MM.1S (cell line): ENCODE data around the gene TMEM270.

Experiments used
- DNase-seq: peaks from one replicate; pipeline ENCODE4 v3.0.0-alpha.2; 2015
- H2AFZ ChIP-seq: fragments of 300-600 bp; sonication (generic); 2 replicates; pipeline ENCODE4 v1.6.0; 2016; ENCODE audit warnings: antibody characterized with exemption, low read length
- H3F3A ChIP-seq: fragments of 300-600 bp; sonication (generic); 2 replicates; pipeline ENCODE4 v1.6.1; 2016; ENCODE audit warnings: mild to moderate bottlenecking, antibody characterized with exemption, low read length, moderate library complexity, mixed read lengths; ENCODE audit not compliant: insufficient read depth
- H3K27ac ChIP-seq: fragments of 300-600 bp; sonication (generic); 2 replicates; pipeline ENCODE4 v1.5.1; 2016; ENCODE audit warnings: mild to moderate bottlenecking, low read length
- H3K27me3 ChIP-seq: fragments of 300-600 bp; sonication (generic); replicated peaks from 2 replicates; pipeline ENCODE4 v1.6.0; 2016; ENCODE audit warnings: low read length; ENCODE audit not compliant: insufficient read depth
- H3K36me3 ChIP-seq: fragments of 300-600 bp; sonication (generic); replicated peaks from 2 replicates; pipeline ENCODE4 v1.6.1; 2016; ENCODE audit warnings: mild to moderate bottlenecking, low read length, mixed read lengths; ENCODE audit not compliant: insufficient read depth
- H3K4me1 ChIP-seq: fragments of 300-600 bp; sonication (generic); 2 replicates; pipeline ENCODE4 v1.6.1; 2016; ENCODE audit warnings: low read length, mixed read lengths
- H3K4me2 ChIP-seq: fragments of 300-600 bp; sonication (generic); 2 replicates; pipeline ENCODE4 v1.6.0; 2016; ENCODE audit warnings: low read depth, low read length
- H3K4me3 ChIP-seq: fragments of 300-600 bp; sonication (generic); 2 replicates; pipeline ENCODE4 v1.5.1; 2016; ENCODE audit warnings: low read length, mixed read lengths
- H3K79me2 ChIP-seq: fragments of 300-600 bp; sonication (generic); 2 replicates; pipeline ENCODE4 v1.6.1; 2016; ENCODE audit warnings: mixed run types, low read length, mixed read lengths
- H3K9ac ChIP-seq: fragments of 300-600 bp; sonication (generic); 2 replicates; pipeline ENCODE4 v1.6.1; 2016; ENCODE audit warnings: low read length, mixed read lengths
- H3K9me2 ChIP-seq: fragments of 300-600 bp; sonication (generic); replicated peaks from 2 replicates; pipeline ENCODE4 v1.6.1; 2016; ENCODE audit warnings: mild to moderate bottlenecking, low read length, mixed read lengths; ENCODE audit not compliant: insufficient read depth
- H3K9me3 ChIP-seq: fragments of 300-600 bp; sonication (generic); replicated peaks from 2 replicates; pipeline ENCODE4 v1.6.1; 2016; ENCODE audit warnings: mild to moderate bottlenecking, low read length, mixed read lengths; ENCODE audit not compliant: insufficient read depth
- H4K20me1 ChIP-seq: fragments of 300-600 bp; sonication (generic); 2 replicates; pipeline ENCODE4 v1.6.1; 2016; ENCODE audit warnings: mild to moderate bottlenecking, low read length, moderate library complexity, mixed read lengths; ENCODE audit not compliant: insufficient read depth
- CTCF ChIP-seq: fragments of 300-600 bp; sonication (generic); IDR thresholded peaks from 2 replicates; pipeline ENCODE4 v1.5.1; 2016; ENCODE audit warnings: antibody characterized with exemption, low read length, mixed read lengths
- EZH2 ChIP-seq: fragments of 300-600 bp; sonication (generic); optimal IDR thresholded peaks from 2 replicates; pipeline ENCODE3; 2017; ENCODE audit warnings: low read depth, mild to moderate bottlenecking, antibody characterized with exemption, low read length, mixed read lengths
- EZH2phosphoT487 ChIP-seq: fragments of 300-600 bp; sonication (generic); IDR thresholded peaks from 2 replicates; pipeline ENCODE4 v1.6.1; 2018; ENCODE audit warnings: antibody characterized with exemption, low read length

Gene TMEM270

GRCh38 chr7:73828972-73829371 lies 32.0 kb upstream of the TMEM270 start:
- H3K4me2 ChIP-seq = no peak overlapping the region
- no peak overlapping the region for H2AFZ ChIP-seq
- H3K9me2 ChIP-seq = no peaks in the 10 kb centered on the region
- peaks cover 4% of the 10 kb centered on the region; the same call in 1 of the 2 replicates for H3K4me1 ChIP-seq
- H3K9me3 ChIP-seq = no peaks in the 10 kb centered on the region
- H3K79me2 ChIP-seq = no peaks in the 10 kb centered on the region
- H3K27me3 ChIP-seq = no peaks in the 10 kb centered on the region
- H4K20me1 ChIP-seq = no peaks in the 10 kb centered on the region
- no peak overlapping the region for H3K9ac ChIP-seq
- no peaks in the 10 kb centered on the region for H3F3A ChIP-seq
- TF ChIP-seq CTCF (no peak), EZH2phosphoT487 (no peak), EZH2 (no peak)
- H3K27ac ChIP-seq = no peak overlapping the region
- no peaks in the 10 kb centered on the region for H3K36me3 ChIP-seq
- H3K4me3 ChIP-seq = no peak overlapping the region
- no peak for DNase-seq

GRCh38 chr7:73829505-73829904 lies 31.5 kb upstream of the TMEM270 start:
- Histone ChIP-seq H3K4me3 (no peak overlapping the region), H3K27ac (no peak overlapping the region), H3F3A (no peaks in the 10 kb centered on the region), H3K4me2 (no peak overlapping the region), H3K9me3 (no peaks in the 10 kb centered on the region), H3K9ac (no peak overlapping the region), H3K36me3 (no peaks in the 10 kb centered on the region), H3K79me2 (no peaks in the 10 kb centered on the region), H3K4me1 (peaks cover 4% of the 10 kb centered on the region; the same call in 1 of the 2 replicates), H2AFZ (no peak overlapping the region), H3K9me2 (no peaks in the 10 kb centered on the region), H3K27me3 (no peaks in the 10 kb centered on the region), H4K20me1 (no peaks in the 10 kb centered on the region)
- DNase-seq = no peak
- TF ChIP-seq CTCF = no peak
- no peak for TF ChIP-seq EZH2phosphoT487
- TF ChIP-seq EZH2 = no peak

- H3K4me2 ChIP-seq = no peak overlapping the region
- H3K4me1 ChIP-seq = peaks cover 4% of the 10 kb centered on the region; the same call in 1 of the 2 replicates
- H3K27ac ChIP-seq = no peak overlapping the region
- no peaks in the 10 kb centered on the region for H3K9me3 ChIP-seq
- no peaks in the 10 kb centered on the region for H3K79me2 ChIP-seq
- TF ChIP-seq EZH2 (no peak), CTCF (no peak), EZH2phosphoT487 (no peak)
- DNase-seq = no peak
- H3K9ac ChIP-seq = no peak overlapping the region
- H3K4me3 ChIP-seq = no peak overlapping the region
- H4K20me1 ChIP-seq = no peaks in the 10 kb centered on the region
- no peaks in the 10 kb centered on the region for H3K9me2 ChIP-seq
- no peak overlapping the region for H2AFZ ChIP-seq
- no peaks in the 10 kb centered on the region for H3K36me3 ChIP-seq
- no peaks in the 10 kb centered on the region for H3K27me3 ChIP-seq
- no peaks in the 10 kb centered on the region for H3F3A ChIP-seq
These were observed 30.9 kb upstream of the TMEM270 start for GRCh38 chr7:73829921-73830680.
